DMS 273 treated with DMSO at 0.1 percent for 48 hours (cell line): ENCODE measurements around the gene CEACAM18.
"Not testable (repeated sequence)": the region's sequence is repeated elsewhere in the genome, so short reads cannot be mapped to it uniquely, and the experiment has no call there.

Experiments
- DNase-seq: peaks from one replicate; lab custom pipeline; 2025; lab: John Stamatoyannopoulos, UW

The CEACAM18 gene

DNA sequence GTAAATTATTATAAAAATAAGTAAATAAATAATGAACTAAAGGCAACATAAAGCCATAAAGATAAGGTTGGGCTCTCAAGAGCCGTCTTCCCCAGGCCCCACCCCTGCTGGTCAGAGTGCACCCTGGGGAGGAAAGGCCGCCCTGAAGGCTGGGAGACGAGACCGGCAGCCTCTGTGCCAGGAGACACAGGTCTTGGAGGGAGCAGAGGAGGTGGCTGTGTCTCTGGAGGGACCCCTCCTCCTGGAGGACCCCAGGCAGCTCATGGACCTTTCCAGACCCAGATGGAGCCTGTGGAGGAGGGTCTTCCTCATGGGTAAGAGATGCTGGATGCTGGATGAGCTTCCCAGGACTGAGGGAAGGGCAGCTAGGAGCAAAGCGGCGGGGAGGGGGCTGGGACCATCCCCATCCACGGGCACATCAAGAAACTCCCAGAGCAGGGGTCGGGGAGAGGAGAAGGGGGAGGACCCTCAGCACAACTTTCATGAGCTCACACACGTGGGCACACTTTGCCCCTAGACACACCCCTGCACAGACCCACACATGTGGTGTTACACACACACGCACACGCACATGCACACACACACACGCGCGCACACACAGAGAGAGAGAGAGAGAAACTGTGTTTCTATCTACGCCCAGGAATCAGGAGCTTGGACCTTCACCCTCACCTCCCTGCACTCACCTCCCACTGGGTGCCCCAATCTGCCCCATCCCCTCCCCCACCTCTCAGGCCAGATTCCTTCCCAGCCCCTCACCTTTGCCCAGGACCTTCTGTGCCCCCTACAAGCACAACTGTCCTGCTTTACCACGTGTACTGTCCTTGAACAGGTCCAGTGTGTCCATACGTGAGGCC, at the start of gene CEACAM18:
Gene CEACAM18, plus strand, starts transcription at position 159 of the 854 bp plus-strand sequence.
- no peak for DNase-seq

- DNase-seq = no peak
These were observed 48.1 kb upstream of the CEACAM18 start for GRCh38 chr19:51430221-51430620.

DNA sequence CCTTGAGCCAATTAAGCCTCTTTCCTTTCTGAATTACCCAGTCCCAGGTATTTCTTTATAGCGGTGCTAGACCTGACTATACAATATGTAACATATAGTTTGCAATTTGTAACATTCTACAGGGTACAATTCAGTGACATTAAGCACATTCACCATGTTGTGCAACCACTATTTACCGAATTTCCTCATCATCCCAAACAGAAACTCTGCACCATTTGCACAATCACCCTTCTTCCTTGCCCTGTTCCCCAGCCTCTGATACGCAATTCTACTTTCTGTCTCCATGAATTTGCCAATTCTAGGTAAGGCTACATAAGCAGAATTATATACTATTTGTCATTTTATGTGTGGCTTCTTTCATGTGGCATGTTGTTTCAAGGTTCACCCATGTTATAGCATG, 47.2 kb upstream of the CEACAM18 start:
- no peak for DNase-seq

- DNase-seq = no peak
These were observed 45.3 kb upstream of the CEACAM18 start for GRCh38 chr19:51433043-51433442.

- DNase-seq = no peak
These were observed 43.9 kb upstream of the CEACAM18 start for GRCh38 chr19:51434456-51434855.

DNA sequence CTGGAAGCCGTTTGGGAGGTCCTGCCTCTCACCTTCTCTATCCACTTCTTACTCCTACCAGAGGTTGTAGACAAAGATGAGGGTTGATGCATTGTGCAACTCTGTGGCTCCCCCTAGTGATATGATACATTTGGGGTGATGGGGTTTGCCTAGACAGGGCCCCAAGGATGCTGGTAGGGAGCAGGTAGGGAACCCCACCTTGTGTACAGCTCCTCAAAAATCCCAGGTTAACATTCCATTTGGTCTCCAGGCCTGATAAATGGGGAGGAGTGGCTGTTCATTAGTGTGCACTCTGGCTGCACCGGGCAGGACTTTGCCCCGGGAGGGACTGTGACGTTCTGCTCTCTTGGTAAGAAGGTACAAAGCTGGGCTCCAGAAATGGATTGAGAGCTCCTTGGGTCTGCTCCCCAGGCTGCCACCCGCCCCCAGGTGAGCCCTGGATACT, 39.3 kb upstream of the CEACAM18 start:
- DNase-seq = no peak

GRCh38 chr19:51440052-51440451, 38.3 kb upstream of the CEACAM18 start:
- DNase-seq = no peak

DNA sequence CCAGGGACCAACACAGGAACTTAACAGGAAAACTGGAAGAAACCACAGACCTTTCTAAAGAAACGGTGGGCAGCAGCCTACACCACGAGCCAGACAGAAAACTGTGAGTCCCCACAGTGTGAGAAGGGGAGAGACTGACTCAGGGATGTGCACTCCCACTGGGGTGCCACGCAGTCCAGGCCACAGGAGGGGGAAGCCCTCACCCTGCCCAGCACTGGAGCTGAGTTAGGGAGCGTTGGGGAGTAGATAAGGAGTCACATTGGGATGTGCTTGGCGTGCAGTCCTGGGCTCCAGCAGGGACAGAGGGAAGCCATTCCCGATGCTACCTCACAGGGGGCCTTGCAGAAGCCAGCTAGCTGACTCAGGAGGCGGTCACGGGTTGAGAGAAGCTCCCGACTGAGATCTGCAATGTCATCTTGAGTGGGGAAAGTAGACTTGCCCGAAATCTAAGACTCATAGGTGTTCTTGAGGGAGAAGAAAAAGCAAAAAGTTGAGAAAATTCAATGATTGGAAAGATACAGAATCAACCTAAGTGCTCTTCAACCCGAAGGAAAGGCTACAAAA, 37.4 kb upstream of the CEACAM18 start:
- no peak for DNase-seq

GRCh38 chr19:51441410-51442390, 36.6 kb upstream of the CEACAM18 start:
- DNase-seq = no peak

DNA sequence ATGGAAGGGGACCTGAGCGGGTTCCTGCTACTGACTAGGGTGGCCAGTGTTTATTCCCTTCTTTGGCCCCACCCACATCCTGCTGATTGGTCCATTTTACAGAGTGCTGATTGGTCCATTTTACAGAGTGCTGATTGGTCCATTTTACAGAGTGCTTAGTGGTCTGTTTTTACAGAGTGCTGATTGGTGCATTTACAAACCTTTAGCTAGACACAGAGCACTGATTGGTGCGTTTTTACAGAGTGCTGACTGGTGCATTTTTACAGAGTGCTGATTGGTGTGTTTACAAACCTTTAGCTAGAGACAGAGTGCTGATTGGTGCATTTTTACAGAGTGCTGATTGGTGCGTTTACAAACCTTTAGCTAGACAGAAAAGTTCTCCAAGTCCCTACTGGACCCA, 30.8 kb upstream of the CEACAM18 start:
- DNase-seq = not testable (repeated sequence)

DNA sequence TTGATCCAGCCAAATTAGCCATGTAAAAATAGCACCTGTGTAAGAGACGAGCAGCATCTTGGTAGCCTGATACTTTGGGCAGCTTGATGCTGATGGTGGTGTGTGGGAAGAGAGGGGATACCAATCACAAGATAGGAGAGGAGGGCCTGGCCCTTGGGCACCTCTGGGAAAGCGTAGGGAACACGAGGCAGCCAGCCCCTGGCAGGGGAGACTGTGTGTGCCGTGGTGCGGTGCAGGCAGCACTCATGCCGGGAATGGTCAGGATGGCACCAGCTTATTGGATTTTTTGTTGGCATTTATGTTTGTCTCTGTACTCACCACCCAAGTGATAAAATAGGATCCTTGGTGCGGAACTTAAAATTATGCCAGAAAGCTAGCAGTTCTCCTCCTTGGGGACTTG, 30.3 kb upstream of the CEACAM18 start:
- no peak for DNase-seq

GRCh38 chr19:51448411-51449016, 29.8 kb upstream of the CEACAM18 start:
- no peak for DNase-seq

DNA sequence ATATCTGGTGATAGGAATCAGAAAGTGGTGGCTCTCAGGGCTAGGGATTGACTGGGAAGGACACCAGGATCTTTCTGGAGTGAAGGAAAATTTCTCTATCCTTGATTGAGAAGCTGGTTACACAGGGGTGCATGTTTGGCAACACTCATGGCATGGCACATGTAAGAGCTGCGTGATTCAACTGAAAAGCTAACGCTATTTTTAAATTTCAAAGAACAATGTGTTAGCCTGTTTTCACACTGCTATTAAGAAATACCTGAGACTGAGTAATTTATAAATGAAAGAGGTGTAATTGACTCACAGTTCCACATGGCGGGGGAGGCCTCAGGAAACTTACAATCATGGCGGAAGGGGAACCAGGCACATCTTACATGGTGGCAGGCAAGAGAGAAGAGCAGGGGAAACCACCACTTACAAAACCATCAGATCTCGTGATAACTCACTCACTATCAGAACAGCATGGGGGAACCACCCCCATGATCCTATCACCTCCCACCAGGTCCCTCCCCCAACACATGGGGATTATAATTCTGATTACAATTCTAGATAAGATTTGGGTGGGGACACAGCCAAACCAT, 27.5 kb upstream of the CEACAM18 start:
- no peak for DNase-seq

DNA sequence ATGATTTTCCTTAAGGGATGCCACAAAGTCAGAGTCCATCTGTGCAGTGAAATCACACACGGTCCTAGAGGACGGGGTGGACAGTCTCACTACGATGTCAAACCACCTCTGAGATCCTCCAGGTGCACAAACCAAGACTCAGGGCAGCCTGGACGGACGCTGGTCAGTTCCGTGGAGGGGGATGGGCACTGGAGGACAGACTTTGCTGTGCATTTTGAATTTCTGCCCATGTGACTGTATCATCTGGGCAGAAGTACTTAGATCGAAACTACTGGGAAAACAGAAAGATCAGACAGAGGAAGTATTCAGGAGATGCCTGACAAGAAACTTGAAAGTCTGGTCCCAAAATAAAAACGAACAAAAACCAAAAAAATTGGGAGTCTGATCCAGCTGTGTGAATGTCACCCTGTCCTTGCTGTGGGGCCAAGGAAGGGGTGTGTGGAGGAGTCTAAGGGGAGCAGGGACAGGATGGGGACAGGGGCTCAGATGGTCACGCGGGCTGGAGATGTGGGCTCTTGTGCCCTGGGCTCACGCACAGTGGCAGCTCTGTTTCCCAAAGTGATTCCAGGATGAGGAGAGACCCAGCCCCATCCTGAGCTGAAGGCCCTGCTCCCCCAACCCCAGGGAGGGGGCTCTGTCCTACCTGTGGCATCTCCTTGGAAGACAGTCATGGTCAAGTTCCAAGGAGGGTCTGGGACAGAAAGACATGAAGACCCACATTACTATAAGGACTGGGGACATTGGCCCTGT, 21.6 kb upstream of the CEACAM18 start:
- DNase-seq = no peak

DNA sequence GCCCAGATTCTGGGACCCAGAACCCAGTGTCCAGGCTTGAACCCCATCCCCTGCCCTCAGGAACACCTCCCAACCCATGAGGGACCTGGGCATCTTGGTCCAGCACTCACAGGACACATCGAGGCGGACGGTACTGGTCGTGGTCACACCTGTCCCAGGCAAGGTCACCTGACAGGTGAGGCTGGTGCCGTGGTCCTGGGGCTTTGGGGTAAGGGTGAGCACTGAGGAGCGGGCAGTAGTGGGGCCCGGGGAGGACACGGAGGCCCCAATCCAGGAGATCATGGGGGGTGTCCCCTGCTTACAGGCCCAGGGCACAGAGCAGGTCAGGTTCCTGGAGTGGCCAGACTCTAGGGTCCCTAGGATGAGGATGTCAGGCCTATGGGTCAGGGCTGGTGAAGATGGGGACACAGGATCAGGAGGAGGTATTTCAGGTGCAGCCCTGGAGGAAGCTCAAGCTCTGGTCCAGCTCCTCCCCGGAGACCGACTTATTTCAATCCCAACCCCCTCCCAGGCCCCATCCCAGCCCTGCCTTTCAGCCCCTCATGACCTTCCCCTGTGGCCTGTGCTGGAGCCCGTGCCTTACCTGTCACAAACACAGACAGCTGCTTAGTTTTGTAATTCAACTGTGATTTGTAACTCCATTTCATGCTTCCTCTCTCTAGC, 20.9 kb upstream of the CEACAM18 start:
- DNase-seq = no peak

DNA sequence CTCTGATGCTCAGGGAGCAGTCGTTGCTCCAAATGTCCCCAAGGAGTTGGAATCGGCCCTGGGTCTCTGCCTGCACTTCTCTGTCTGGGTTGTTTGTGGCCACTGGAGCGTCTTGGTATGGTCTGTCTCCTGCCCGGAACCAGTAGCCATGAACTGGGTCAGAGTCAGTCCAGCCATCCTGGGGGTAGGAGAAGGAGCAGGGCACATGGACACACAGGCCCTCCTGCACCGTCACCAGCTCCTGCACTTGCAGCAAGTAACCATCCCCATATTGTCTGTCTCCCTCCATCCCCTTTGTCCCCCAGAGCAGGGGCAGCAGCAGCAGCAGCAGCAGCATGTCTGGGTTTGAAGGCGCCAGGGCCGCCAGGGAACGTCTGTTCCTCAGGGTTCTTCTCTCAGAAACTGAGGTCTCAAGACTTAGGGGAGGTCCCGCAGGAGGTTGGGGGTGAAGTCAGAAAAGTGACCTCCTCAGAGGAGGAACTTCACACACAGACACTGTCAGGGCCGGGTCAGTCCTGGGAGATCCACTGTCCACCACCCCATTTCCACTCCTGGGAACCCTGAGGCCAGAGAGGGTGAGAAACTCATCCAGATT, 20.2 kb upstream of the CEACAM18 start, which contains the start of gene SIGLEC8:
Gene SIGLEC8, minus strand, starts transcription at position 404 of the 595 bp plus-strand sequence. Its CDS starts 67 bp downstream, at position 337.
- DNase-seq = no peak

- no peak for DNase-seq
These were observed 19.3 kb upstream of the CEACAM18 start for GRCh38 chr19:51458899-51459505.

GRCh38 chr19:51460164-51460992, 18.0 kb upstream of the CEACAM18 start:
- DNase-seq = no peak
